IMR-90 (cell line): Measurements from ENCODE around the gene AURKA.
"Not testable (repeated sequence)": the region's sequence is repeated elsewhere in the genome, so short reads cannot be mapped to it uniquely, and the experiment has no call there.

Experiments
- CEBPB ChIP-seq: IDR thresholded peaks from 2 replicates; pipeline ENCODE4 v1.6.1; 2012; ENCODE audit warnings: low read depth, low read length, improper control_type of control experiment
- CHD1 ChIP-seq: IDR thresholded peaks from 2 replicates; pipeline ENCODE4 v1.6.1; 2012; ENCODE audit warnings: low read depth, low read length, improper control_type of control experiment
- CTCF ChIP-seq: conservative IDR thresholded peaks from 2 replicates; pipeline ENCODE4 v1.5.1; 2012; ENCODE audit warnings: mild to moderate bottlenecking, low read depth, low read length, improper control_type of control experiment
- POLR2A ChIP-seq: IDR thresholded peaks from 2 replicates; pipeline ENCODE4 v1.6.1; 2012; ENCODE audit warnings: mild to moderate bottlenecking, low read depth, low read length

- TF ChIP-seq CTCF, CHD1, POLR2A, CEBPB: not testable (repeated sequence)
These were observed 55.3 kb downstream of the AURKA start for GRCh38 chr20:56336709-56337108.
